Measurements from ENCODE around the gene SCNN1G.
"Not testable (repeated sequence)": the region's sequence is repeated elsewhere in the genome, so short reads cannot be mapped to it uniquely, and the experiment has no call there.

Gene SCNN1G

GRCh38 chr16:23245268-23245667 is 62.7 kb downstream of the SCNN1G start:
- H3K4me3 ChIP-seq (ENCODE audit: low read depth, low read length) = no peak overlapping the region
- TF ChIP-seq, protein P1, sequence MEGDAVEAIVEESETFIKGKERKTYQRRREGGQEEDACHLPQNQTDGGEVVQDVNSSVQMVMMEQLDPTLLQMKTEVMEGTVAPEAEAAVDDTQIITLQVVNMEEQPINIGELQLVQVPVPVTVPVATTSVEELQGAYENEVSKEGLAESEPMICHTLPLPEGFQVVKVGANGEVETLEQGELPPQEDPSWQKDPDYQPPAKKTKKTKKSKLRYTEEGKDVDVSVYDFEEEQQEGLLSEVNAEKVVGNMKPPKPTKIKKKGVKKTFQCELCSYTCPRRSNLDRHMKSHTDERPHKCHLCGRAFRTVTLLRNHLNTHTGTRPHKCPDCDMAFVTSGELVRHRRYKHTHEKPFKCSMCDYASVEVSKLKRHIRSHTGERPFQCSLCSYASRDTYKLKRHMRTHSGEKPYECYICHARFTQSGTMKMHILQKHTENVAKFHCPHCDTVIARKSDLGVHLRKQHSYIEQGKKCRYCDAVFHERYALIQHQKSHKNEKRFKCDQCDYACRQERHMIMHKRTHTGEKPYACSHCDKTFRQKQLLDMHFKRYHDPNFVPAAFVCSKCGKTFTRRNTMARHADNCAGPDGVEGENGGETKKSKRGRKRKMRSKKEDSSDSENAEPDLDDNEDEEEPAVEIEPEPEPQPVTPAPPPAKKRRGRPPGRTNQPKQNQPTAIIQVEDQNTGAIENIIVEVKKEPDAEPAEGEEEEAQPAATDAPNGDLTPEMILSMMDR (IDR thresholded peaks at IDR 0.05; ENCODE audit: low read depth, low read length) = no peak

DNA sequence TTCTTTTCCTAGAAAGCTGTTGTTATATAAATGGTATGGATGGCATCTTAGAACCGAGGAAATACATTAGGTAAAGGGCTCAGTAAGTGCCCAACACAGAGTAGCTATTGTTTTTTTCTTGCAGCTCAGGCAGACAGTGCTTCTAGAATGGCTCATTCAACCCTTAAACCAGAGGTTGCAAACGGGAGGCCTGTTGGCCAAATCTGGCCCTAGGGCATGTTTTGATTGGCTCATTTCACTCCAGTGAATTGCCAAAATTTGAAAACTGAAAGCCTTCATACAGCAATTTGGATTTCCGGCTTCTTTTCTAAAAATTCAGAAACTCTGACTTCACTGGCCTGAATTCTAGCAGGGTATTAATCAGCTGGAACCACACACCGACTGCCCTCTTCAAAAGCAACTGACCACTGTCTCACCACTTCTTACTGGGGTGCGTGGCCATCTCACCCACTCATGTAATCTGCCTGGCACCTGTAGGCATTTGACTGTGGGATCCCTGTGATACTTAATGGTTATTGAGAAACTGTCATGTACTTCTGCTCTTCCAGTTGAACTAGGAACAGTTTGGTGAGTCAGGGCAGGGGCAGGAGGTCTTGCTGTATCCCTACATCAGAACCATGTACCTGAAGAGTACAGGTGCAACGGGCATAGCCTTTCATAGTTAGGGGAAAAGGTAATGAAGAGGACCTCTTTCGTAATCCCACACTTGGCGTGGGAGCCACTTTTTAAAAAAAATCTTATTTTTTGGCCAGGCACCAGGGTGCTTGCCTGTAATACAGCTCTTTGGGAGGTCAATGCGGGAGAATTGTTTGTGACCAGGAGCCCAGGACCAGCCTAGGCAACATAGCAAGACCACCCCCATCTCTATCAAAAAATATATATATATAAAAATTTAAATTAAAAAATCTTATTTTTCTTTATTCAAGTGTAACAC is 66.0 kb downstream of the SCNN1G start:
- TF ChIP-seq, protein P1 (IDR thresholded peaks at IDR 0.05; ENCODE audit: low read depth, low read length) = no peak
- no peak overlapping the region for H3K4me3 ChIP-seq (ENCODE audit: low read depth, low read length)

DNA sequence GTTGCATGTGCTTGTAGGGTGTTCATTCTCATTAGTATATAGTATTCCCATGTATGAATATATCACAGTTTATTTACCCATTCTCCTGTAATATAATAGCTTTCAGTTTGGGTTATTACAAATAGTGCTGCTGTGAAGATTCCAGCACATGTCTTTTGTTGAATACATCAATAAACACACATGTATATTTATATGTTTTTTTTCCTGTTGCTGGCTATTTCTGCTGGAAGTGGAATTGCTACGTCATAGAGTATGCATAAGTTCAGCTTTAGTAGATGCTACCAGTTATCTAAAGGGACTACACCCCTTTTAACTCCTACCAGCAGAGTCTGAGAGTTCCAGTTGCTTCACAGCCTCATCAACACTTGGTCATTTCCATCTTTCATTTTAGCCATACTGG is 67.3 kb downstream of the SCNN1G start:
- TF ChIP-seq, protein P1 (IDR thresholded peaks at IDR 0.05; ENCODE audit: low read depth, low read length) = no peak
- H3K4me3 ChIP-seq (ENCODE audit: low read depth, low read length) = no peak overlapping the region

- TF ChIP-seq, protein P1 (IDR thresholded peaks at IDR 0.05; ENCODE audit: low read depth, low read length) = no peak
- H3K4me3 ChIP-seq (ENCODE audit: low read depth, low read length) = no peak overlapping the region
These were observed 69.8 kb downstream of the SCNN1G start for GRCh38 chr16:23252310-23252709.

- H3K4me3 ChIP-seq (ENCODE audit: low read depth, low read length) = not testable (repeated sequence)
These were observed 71.1 kb downstream of the SCNN1G start for GRCh38 chr16:23253650-23254049.

DNA sequence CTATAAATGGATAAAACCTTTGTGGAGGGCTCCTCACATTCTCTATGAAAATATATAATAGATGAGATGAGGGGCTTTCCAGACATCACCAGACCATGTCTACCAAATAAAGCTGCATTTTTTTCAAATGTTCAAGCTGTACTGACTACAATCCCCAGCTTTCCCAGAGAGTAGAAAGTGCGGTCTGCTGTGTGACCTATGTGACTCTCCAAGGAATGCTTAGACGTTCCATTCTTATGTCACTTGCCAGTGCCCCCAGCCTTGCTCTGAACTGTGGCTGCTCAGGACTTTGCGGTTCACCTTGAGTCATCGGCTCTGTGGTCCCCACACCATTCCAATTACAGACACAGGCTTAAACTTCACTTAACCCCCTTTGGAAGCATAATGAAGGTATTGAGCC is 71.8 kb downstream of the SCNN1G start:
- H3K4me3 ChIP-seq (ENCODE audit: low read depth, low read length) = no peak overlapping the region
- TF ChIP-seq, protein P1 (IDR thresholded peaks at IDR 0.05; ENCODE audit: low read depth, low read length) = no peak

GRCh38 chr16:23255000-23255399 is 72.5 kb downstream of the SCNN1G start:
- TF ChIP-seq, protein P1 (IDR thresholded peaks at IDR 0.05; ENCODE audit: low read depth, low read length) = no peak
- H3K4me3 ChIP-seq (ENCODE audit: low read depth, low read length) = no peak overlapping the region

Data from WI38 (cell line).